ENCODE results near the gene MAP7.

DNA sequence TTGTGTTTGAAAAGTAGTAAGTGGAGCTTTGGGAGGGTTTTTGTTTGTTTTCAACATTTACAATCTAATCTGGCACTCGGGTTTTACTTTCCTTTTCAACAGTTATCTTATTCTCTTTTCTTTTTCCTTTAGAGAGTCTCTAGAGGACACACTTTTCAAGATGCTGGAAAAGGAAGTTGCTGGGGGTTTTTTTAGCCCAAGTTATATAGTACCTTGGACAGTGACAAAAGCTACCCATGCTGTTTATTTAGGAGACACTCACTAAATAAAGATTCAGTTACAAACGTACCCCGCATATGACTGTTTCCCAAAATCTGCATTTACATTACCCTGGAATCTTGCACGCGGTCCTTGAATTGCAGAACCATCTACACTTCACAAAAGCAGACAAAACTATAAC, 78.8 kb downstream of the MAP7 start:
- TF ChIP-seq, protein P1, sequence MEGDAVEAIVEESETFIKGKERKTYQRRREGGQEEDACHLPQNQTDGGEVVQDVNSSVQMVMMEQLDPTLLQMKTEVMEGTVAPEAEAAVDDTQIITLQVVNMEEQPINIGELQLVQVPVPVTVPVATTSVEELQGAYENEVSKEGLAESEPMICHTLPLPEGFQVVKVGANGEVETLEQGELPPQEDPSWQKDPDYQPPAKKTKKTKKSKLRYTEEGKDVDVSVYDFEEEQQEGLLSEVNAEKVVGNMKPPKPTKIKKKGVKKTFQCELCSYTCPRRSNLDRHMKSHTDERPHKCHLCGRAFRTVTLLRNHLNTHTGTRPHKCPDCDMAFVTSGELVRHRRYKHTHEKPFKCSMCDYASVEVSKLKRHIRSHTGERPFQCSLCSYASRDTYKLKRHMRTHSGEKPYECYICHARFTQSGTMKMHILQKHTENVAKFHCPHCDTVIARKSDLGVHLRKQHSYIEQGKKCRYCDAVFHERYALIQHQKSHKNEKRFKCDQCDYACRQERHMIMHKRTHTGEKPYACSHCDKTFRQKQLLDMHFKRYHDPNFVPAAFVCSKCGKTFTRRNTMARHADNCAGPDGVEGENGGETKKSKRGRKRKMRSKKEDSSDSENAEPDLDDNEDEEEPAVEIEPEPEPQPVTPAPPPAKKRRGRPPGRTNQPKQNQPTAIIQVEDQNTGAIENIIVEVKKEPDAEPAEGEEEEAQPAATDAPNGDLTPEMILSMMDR (IDR thresholded peaks at IDR 0.05) = no peak
- TF ChIP-seq POLR2A (IDR thresholded peaks at IDR 0.05) = no peak
